ENCODE results near the gene DIAPH3.

GRCh38 chr13:59706101-59706976, 457.4 kb downstream of the DIAPH3 start:
- TF ChIP-seq, protein P1, sequence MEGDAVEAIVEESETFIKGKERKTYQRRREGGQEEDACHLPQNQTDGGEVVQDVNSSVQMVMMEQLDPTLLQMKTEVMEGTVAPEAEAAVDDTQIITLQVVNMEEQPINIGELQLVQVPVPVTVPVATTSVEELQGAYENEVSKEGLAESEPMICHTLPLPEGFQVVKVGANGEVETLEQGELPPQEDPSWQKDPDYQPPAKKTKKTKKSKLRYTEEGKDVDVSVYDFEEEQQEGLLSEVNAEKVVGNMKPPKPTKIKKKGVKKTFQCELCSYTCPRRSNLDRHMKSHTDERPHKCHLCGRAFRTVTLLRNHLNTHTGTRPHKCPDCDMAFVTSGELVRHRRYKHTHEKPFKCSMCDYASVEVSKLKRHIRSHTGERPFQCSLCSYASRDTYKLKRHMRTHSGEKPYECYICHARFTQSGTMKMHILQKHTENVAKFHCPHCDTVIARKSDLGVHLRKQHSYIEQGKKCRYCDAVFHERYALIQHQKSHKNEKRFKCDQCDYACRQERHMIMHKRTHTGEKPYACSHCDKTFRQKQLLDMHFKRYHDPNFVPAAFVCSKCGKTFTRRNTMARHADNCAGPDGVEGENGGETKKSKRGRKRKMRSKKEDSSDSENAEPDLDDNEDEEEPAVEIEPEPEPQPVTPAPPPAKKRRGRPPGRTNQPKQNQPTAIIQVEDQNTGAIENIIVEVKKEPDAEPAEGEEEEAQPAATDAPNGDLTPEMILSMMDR (IDR thresholded peaks at IDR 0.05) = no peak
- no peak for TF ChIP-seq POLR2A (IDR thresholded peaks at IDR 0.05)

Measured in lower leg skin (tissue), 3 donors.